AG09309 (cell line): ENCODE data around the gene EIF1AD.

ENCODE experiments used
- DNase-seq: peaks from one replicate; pipeline ENCODE4 v3.0.0-alpha.2; 2010; ENCODE audit warnings: low read depth
- H3K4me3 ChIP-seq: 2 replicates; pipeline ENCODE4 v1.5.1; 2011; ENCODE audit warnings: mild to moderate bottlenecking, low read depth, low read length, moderate library complexity; ENCODE audit not compliant: control insufficient read depth
- TF ChIP-seq, protein P1 (sequence below): IDR thresholded peaks from 2 replicates; pipeline ENCODE4 v1.5.1; 2011; ENCODE audit warnings: mild to moderate bottlenecking, low read depth, low read length, inconsistent platforms; ENCODE audit not compliant: insufficient read depth, control insufficient read depth; ENCODE audit errors: missing control alignments

Gene EIF1AD

DNA sequence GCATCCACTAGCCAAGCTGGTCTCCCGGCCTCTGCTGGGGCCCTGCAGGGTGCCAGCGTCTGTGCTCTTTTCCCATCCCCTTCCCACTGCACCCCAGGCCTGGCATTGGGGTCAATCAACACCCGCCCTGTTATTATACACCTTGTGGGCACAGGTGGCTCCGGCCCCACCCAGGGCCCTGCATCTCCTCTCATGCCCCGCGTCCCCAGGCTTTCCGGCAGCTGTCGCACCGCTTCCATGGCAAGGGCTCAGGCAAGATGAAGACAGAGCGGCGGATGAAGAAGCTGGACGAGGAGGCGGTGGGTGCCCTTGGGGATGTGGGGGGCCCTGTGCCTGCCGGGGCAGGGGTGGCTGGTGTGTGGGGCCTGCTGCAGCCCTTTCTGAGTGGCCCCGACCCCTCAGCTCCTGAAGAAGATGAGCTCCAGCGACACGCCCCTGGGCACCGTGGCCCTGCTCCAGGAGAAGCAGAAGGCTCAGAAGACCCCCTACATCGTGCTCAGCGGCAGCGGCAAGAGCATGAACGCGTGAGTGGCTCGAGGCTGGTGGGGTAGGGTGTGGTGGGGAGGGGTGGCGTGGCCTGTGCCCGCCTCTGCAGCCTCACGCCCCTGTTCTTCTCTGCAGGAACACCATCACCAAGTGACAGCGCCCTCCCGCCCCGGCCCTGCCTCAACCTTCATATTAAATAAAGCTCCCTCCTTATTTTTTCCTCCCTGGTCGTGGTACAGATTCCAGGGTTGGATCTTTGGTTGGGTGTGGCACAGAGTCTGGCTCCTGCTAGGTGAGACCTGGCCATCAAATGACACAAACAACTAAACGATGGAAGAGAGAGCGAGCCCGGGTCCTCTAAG, 23.3 kb downstream of the EIF1AD start:
- TF ChIP-seq, protein P1, sequence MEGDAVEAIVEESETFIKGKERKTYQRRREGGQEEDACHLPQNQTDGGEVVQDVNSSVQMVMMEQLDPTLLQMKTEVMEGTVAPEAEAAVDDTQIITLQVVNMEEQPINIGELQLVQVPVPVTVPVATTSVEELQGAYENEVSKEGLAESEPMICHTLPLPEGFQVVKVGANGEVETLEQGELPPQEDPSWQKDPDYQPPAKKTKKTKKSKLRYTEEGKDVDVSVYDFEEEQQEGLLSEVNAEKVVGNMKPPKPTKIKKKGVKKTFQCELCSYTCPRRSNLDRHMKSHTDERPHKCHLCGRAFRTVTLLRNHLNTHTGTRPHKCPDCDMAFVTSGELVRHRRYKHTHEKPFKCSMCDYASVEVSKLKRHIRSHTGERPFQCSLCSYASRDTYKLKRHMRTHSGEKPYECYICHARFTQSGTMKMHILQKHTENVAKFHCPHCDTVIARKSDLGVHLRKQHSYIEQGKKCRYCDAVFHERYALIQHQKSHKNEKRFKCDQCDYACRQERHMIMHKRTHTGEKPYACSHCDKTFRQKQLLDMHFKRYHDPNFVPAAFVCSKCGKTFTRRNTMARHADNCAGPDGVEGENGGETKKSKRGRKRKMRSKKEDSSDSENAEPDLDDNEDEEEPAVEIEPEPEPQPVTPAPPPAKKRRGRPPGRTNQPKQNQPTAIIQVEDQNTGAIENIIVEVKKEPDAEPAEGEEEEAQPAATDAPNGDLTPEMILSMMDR, result no peak
- H3K4me3 ChIP-seq, result no peak overlapping the region
- DNase-seq, result no peak

DNA sequence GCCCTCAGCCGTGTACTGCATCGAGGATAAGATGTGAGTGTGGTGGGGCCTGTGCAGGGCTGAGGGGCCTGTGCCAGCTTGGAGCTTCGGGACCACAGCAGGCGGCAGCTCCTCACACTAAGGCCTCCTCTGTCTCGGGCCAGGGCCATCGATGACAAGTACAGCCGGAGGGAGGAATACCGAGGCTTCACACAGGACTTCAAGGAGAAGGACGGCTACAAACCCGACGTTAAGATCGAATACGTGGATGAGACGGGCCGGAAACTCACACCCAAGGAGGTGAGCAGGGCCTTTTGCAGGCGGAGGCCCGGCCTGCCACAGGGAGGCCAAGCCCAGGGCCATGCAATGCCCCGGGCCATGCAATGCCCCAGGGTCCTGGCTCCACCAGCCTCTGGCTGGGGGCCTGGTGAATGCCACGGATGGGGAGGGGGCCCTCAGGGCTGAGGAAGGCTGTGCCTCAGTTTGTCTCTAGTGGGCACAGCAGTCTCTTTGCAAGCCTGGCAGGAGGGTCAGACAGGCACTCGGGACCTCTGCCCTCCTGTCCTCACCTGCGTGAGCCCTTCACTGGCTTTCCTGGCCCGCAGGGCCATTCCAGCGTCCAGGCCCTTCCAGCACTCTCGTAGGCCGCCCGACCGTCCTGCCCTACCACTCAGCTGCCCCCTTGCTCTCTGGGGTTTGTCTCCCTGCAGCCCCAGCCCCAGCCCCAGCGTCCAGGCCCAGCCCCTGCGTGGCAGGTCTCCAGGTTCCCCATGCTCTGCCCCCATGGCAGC, 24.2 kb downstream of the EIF1AD start:
- no peak for DNase-seq
- H3K4me3 ChIP-seq, result no peak overlapping the region
- TF ChIP-seq, protein P1, result no peak

DNA sequence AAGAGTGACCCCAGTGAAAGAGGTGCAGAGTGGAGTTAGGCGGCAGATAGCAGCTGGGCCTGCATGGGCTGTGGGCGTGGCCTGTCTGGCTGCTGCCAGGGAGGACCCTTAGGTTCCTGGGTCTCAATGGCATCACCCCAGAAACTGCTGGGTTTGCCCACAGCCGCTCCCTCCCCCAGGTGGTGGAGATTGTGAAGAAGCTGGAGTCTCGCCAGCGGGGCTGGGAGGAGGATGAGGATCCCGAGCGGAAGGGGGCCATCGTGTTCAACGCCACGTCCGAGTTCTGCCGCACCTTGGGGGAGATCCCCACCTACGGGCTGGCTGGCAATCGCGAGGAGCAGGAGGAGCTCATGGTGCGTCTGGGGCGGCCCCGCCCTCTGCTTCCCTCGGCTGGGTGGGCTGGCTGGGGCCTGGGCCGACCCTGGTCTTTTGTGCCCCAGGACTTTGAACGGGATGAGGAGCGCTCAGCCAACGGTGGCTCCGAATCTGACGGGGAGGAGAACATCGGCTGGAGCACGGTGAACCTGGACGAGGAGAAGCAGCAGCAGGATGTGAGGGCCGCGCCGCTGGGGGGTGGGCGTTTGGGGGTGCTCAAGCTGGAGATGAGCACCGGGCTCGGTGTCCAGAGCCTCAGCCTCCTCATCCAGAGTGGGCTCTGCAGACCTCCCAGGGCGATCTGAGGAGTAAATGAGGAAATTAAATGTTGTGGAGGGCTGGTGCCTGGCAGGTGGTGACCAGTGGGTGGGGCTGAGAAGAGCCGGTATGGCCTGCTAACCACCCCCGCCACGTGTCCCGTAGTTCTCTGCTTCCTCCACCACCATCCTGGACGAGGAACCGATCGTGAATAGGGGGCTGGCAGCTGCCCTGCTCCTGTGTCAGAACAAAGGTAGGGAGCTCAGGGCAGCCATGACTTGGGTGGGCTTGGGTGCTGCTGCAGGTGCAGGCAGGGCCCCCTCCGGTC, 25.5 kb downstream of the EIF1AD start:
- TF ChIP-seq, protein P1, result no peak
- H3K4me3 ChIP-seq, result no peak overlapping the region
- DNase-seq, result no peak

DNA sequence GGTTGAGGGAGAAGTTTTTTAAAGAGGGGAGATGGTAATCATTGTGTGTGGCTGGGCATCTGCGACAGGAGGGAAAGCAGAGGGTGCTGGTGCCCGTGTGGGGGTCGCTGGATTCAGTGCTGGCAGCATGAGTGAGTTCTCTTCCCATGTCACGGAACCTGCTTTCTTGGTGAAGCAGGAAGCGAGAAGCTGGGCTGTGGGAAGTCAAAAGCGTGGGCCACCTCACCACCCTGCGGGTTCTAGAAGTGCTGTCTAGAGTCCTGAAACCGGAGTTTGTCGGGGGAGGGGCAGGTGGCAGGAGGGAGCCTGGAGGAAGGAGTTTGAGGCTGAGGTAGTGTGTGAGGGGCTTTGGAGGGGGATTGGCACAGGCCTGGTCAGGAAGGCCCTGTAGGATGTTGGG, 26.2 kb downstream of the EIF1AD start:
- TF ChIP-seq, protein P1, result no peak
- no peak overlapping the region for H3K4me3 ChIP-seq
- no peak for DNase-seq

DNA sequence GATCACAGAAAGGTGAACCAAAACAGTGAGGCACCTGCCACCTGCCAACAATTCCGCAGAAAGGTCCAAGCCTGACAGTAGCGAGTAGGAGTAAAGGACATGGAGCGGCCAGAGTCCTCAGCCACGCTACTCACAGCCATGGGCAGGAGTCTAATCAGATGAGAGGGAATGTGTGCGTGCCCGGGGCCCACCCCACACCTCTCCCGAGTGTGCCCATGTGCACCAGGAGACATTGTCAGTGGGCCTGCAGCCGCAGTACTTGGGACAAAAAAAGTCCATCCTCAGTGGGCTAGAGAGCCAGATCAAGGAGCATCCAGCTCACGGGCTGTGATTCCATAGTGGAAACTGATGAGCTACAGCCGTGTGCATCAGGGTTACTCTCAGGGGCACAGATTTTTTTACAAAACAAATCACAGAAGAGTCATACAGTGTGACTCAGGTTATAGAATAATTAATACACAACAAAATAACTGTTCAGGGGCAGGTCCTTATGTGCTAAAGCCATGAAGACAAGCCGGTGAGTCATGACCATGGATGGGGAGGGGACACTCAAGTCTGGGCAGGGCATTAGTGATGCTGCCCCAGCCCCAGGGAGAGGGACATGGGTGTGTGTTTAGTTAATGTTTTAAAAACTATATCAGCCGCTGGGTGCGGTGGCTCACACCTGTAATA, 28.4 kb downstream of the EIF1AD start:
- TF ChIP-seq, protein P1, result no peak
- DNase-seq, result no peak
- H3K4me3 ChIP-seq, result no peak overlapping the region

DNA sequence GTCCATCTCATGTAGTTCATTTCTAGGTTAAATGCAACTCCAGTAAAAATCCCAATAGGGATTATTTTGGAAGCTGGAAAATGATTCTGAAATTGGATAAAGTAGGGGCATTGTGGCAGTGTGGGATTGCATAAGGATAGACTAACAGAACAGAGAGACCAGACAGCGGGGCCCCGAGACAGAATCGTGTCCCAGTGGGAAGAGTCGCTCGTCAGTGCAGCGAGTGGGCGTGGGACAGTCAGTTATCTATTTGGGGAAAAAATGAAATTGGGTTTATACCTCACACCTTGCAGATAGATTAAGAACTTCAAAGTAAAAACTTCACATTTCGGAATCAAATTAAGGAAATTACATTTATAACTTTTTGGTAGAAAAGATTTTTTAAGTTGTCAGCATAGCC, 29.8 kb downstream of the EIF1AD start:
- no peak overlapping the region for H3K4me3 ChIP-seq
- DNase-seq, result no peak
- TF ChIP-seq, protein P1, result no peak
